IMR-90 (cell line): Measurements from ENCODE around the gene SLC43A2. TPM values are rescaled to one million over a fixed set of nuclear protein-coding genes. Genes with fewer than 3 reads are reported as not detected.

Source experiments
- ATAC-seq: fragments of 200-7000 bp; cut with Tn5 transposase; 2 replicates; pipeline ENCODE4 v1.9.1; 2020; ENCODE audit warnings: low read depth, mild to moderate bottlenecking, moderate library complexity
- BruUV-seq: library from RNA; stranded (reverse); fragments of 400-500 nt; replicated peaks from 2 replicates; lab custom pipeline; 2021; lab: Mats Ljungman, UMichigan
- CTCF ChIA-PET: fragments of 300-600 bp; formaldehyde crosslinking; extraction: SDS; loops from one replicate; lab custom pipeline; 2021; ENCODE audit warnings: antibody characterized with exemption; lab: Yijun Ruan, JAX
- POLR2A ChIA-PET: fragments of 300-600 bp; sonication (Branson Sonifier 250); formaldehyde crosslinking; loops from one replicate; lab custom pipeline; 2022; ENCODE audit warnings: antibody characterized with exemption; ENCODE audit not compliant: unreplicated experiment; lab: Charles Lee
- DNase-seq: peaks from one replicate; pipeline ENCODE4 v3.0.0; 2013
- H2AFZ ChIP-seq: replicated peaks from 2 replicates; pipeline ENCODE3; 2013; ENCODE audit warnings: low read length, mild to moderate bottlenecking; ENCODE audit not compliant: poor library complexity
- H2AK5ac ChIP-seq: 2 replicates; pipeline ENCODE4 v1.6.1; 2013; ENCODE audit warnings: low read depth, low read length, inconsistent platforms
- H2AK9ac ChIP-seq: replicated peaks from 2 replicates; pipeline ENCODE3; 2013; ENCODE audit warnings: mild to moderate bottlenecking, low read depth, low read length, moderate library complexity; ENCODE audit not compliant: poor library complexity
- H2BK120ac ChIP-seq: 2 replicates; pipeline ENCODE4 v1.6.1; 2013; ENCODE audit warnings: low read depth, low read length, inconsistent platforms
- H2BK15ac ChIP-seq: 3 replicates; pipeline ENCODE4 v1.6.1; 2013; ENCODE audit warnings: low read depth, low read length, inconsistent platforms
- H2BK20ac ChIP-seq: 2 replicates; pipeline ENCODE4 v1.6.1; 2013; ENCODE audit warnings: low read depth, mild to moderate bottlenecking, inconsistent platforms, low read length, moderate library complexity
- H2BK5ac ChIP-seq: 2 replicates; pipeline ENCODE4 v1.6.1; 2013; ENCODE audit warnings: mild to moderate bottlenecking, low read depth, low read length, inconsistent platforms; ENCODE audit not compliant: poor library complexity, severe bottlenecking
- H3K14ac ChIP-seq: replicated peaks from 2 replicates; pipeline ENCODE4 v1.6.1; 2013; ENCODE audit warnings: low read depth, low read length, inconsistent platforms
- H3K18ac ChIP-seq: 2 replicates; pipeline ENCODE4 v1.6.1; 2013; ENCODE audit warnings: low read depth, low read length, control low read depth
- H3K23ac ChIP-seq: 2 replicates; pipeline ENCODE4 v1.6.1; 2013; ENCODE audit warnings: low read depth, low read length, inconsistent platforms
- H3K27ac ChIP-seq: 2 replicates; pipeline ENCODE4 v1.5.1; 2013; ENCODE audit warnings: mild to moderate bottlenecking, control low read depth, low read length; ENCODE audit not compliant: insufficient read depth
- H3K27me3 ChIP-seq: 2 replicates; pipeline ENCODE4 v1.6.1; 2013; ENCODE audit warnings: low read length; ENCODE audit not compliant: control insufficient read depth, insufficient read depth
- H3K36me3 ChIP-seq: 2 replicates; pipeline ENCODE4 v1.6.1; 2013; ENCODE audit warnings: low read length, mixed read lengths; ENCODE audit not compliant: control insufficient read depth, insufficient read depth
- H3K4ac ChIP-seq: 2 replicates; pipeline ENCODE4 v1.6.1; 2013; ENCODE audit warnings: low read depth, low read length, inconsistent platforms
- H3K4me1 ChIP-seq: 2 replicates; pipeline ENCODE4 v1.6.1; 2013; ENCODE audit warnings: low read length, mixed read lengths; ENCODE audit not compliant: control insufficient read depth, insufficient read depth
- H3K4me2 ChIP-seq: 2 replicates; pipeline ENCODE4 v1.6.1; 2013; ENCODE audit warnings: low read depth, mild to moderate bottlenecking, control low read depth, low read length, moderate library complexity
- H3K4me3 ChIP-seq: 2 replicates; pipeline ENCODE4 v1.5.1; 2013; ENCODE audit warnings: low read depth, mild to moderate bottlenecking, control low read depth, low read length, moderate library complexity; ENCODE audit not compliant: insufficient read depth
- H3K56ac ChIP-seq: 2 replicates; pipeline ENCODE4 v1.6.1; 2013; ENCODE audit warnings: low read length, inconsistent platforms; ENCODE audit not compliant: insufficient read depth; ENCODE audit errors: extremely low read depth
- H3K79me1 ChIP-seq, 2 experiments: 2 replicates each; pipeline ENCODE4 v1.6.1; 2013; ENCODE audit warnings: low read length in 2 of 2, inconsistent platforms in 1 of 2, low read depth in 1 of 2
- H3K9ac ChIP-seq: 2 replicates; pipeline ENCODE4 v1.6.1; 2013; ENCODE audit warnings: low read depth, low read length, control low read depth
- H3K9me1 ChIP-seq: 2 replicates; pipeline ENCODE4 v1.6.1; 2013; ENCODE audit warnings: low read length, inconsistent platforms; ENCODE audit not compliant: insufficient read depth
- H3K9me3 ChIP-seq: 2 replicates; pipeline ENCODE4 v1.6.1; 2013; ENCODE audit warnings: low read length; ENCODE audit not compliant: control insufficient read depth, insufficient read depth
- H4K20me1 ChIP-seq: 2 replicates; pipeline ENCODE4 v1.6.1; 2013; ENCODE audit warnings: low read length, inconsistent platforms; ENCODE audit not compliant: insufficient read depth
- H4K5ac ChIP-seq: 2 replicates; pipeline ENCODE4 v1.6.1; 2013; ENCODE audit warnings: mild to moderate bottlenecking, low read depth, low read length, control low read depth
- H4K8ac ChIP-seq, 2 experiments: 2 replicates each; pipeline ENCODE4 v1.6.1; 2013; ENCODE audit warnings: low read depth in 2 of 2, low read length in 2 of 2, control low read depth in 1 of 2, inconsistent platforms in 1 of 2
- H4K91ac ChIP-seq: 2 replicates; pipeline ENCODE4 v1.6.1; 2013; ENCODE audit warnings: low read depth, low read length, inconsistent platforms; ENCODE audit not compliant: insufficient read depth
- BHLHE40 ChIP-seq: fragments of 150-350 bp; IDR thresholded peaks from 2 replicates; pipeline ENCODE4 v1.6.1; 2016; ENCODE audit warnings: mild to moderate bottlenecking, low read depth, low read length
- CEBPB ChIP-seq: IDR thresholded peaks from 2 replicates; pipeline ENCODE4 v1.6.1; 2012; ENCODE audit warnings: low read depth, low read length, improper control_type of control experiment
- ELK1 ChIP-seq: fragments of 150-350 bp; IDR thresholded peaks from 2 replicates; pipeline ENCODE4 v1.6.1; 2016; ENCODE audit warnings: low read depth, mild to moderate bottlenecking, low read length, moderate library complexity, borderline replicate concordance
- FOS ChIP-seq: fragments of 150-350 bp; IDR thresholded peaks from 2 replicates; pipeline ENCODE4 v1.6.1; 2016; ENCODE audit warnings: low read depth, low read length
- MAZ ChIP-seq: IDR thresholded peaks from 2 replicates; pipeline ENCODE4 v1.6.1; 2012; ENCODE audit warnings: low read depth, mild to moderate bottlenecking, low read length, improper control_type of control experiment, moderate library complexity, borderline replicate concordance
- NFE2L2 ChIP-seq: fragments of 150-350 bp; IDR thresholded peaks from 2 replicates; pipeline ENCODE4 v1.6.1; 2016; ENCODE audit warnings: low read depth, mild to moderate bottlenecking, low read length
- POLR2A ChIP-seq: IDR thresholded peaks from 2 replicates; pipeline ENCODE4 v1.6.1; 2012; ENCODE audit warnings: mild to moderate bottlenecking, low read depth, low read length
- RAD21 ChIP-seq: IDR thresholded peaks from 2 replicates; pipeline ENCODE4 v1.6.1; 2012; ENCODE audit warnings: low read length, improper control_type of control experiment
- RFX5 ChIP-seq: IDR thresholded peaks from 2 replicates; pipeline ENCODE4 v1.8.0; 2012; ENCODE audit warnings: low read depth, mild to moderate bottlenecking, low read length, moderate library complexity
- SMC3 ChIP-seq: fragments of 150-350 bp; IDR thresholded peaks from 2 replicates; pipeline ENCODE4 v1.6.1; 2016; ENCODE audit warnings: low read depth, mild to moderate bottlenecking, antibody characterized with exemption, low read length, moderate library complexity
- USF2 ChIP-seq: fragments of 150-350 bp; IDR thresholded peaks from 2 replicates; pipeline ENCODE4 v1.6.1; 2017; ENCODE audit warnings: mild to moderate bottlenecking, antibody characterized with exemption, low read length, low read depth
- WGBS, 2 experiments: methylation state at CpG; one replicate each; pipeline versions ENCODE4 v1.1.5 to v1.1.7; 2013; ENCODE audit warnings: missing lambda C conversion rate in 2 of 2; ENCODE audit not compliant: insufficient read length in 1 of 2; ENCODE audit errors: extremely low coverage in 2 of 2; 5-methylcytosine and 5-hydroxymethylcytosine counted together
- dilution Hi-C: fragments of 300-500 bp; cut with HindIII; formaldehyde crosslinking; loops from one replicate; pipeline ENCODE4 v1.14.3; 2018; ENCODE audit warnings: low sequenced_read_pairs; ENCODE audit not compliant: unreplicated experiment
- in situ Hi-C: fragments of 300-500 bp; cut with MboI; formaldehyde crosslinking; loops from 3 replicates; pipeline ENCODE4 v1.14.3; 2019; ENCODE audit warnings: low sequenced_read_pairs, inconsistent platforms, mixed read lengths
- intact Hi-C: fragments of 100-400 bp; cut with micrococcal nuclease; formaldehyde crosslinking; loops from 2 replicates; pipeline ENCODE4 v1.10.0; 2022
- polyA plus RNA-seq, 3 experiments: library from polyadenylated mRNA; depleted of rRNA; stranded (reverse); fragments of >200 nt; gene quantifications; 2 replicates each; pipeline ENCODE4 v1.2.3, GENCODE V29; 2012; ENCODE audit warnings: low replicate concordance in 1 of 3
- total RNA-seq: library from RNA; depleted of rRNA; stranded (reverse); fragments of >200 nt; gene quantifications from 2 replicates; pipeline ENCODE4 v1.2.3, GENCODE V29; 2012
- TF ChIP-seq, protein P1 (sequence below): conservative IDR thresholded peaks from 2 replicates; pipeline ENCODE4 v1.5.1; 2012; ENCODE audit warnings: mild to moderate bottlenecking, low read depth, low read length, improper control_type of control experiment

The SLC43A2 gene
- total and polyA plus RNA-seq, 2 of the 4 experiments (the other 2 are of a cell fraction): 3.8 to 9.0 TPM

GRCh38 chr17:1638171-1638590 is 9.5 kb upstream of the SLC43A2 start:
- Histone ChIP-seq H2AFZ (no peak overlapping the region), H2BK15ac (no peak overlapping the region), H2BK20ac (no peak overlapping the region), H3K4ac (no peak overlapping the region), H3K14ac (no peak overlapping the region), H4K5ac (no peak overlapping the region), H3K9me1 (no peaks in the 10 kb centered on the region), H2AK5ac (no peak overlapping the region; the same call in 1 of the 2 replicates), H3K79me1 (no peaks in the 10 kb centered on the region), H3K56ac (no peak overlapping the region), H4K8ac (no peak overlapping the region), H3K4me1 (no peaks in the 10 kb centered on the region), H3K4me2 (no peak overlapping the region), H2BK120ac (no peak overlapping the region), H3K4me3 (no peak overlapping the region), H2AK9ac (no peak overlapping the region), H3K36me3 (no peaks in the 10 kb centered on the region), H3K9me3 (no peaks in the 10 kb centered on the region), H2BK5ac (no peak overlapping the region), H3K9ac (no peak overlapping the region), H3K27ac (no peak overlapping the region), H3K18ac (no peak overlapping the region), H4K91ac (no peak overlapping the region), H4K20me1 (no peaks in the 10 kb centered on the region), H3K27me3 (no peaks in the 10 kb centered on the region; the same call in 1 of the 2 replicates), H3K23ac (no peak overlapping the region)
- dilution Hi-C loops: no loop called here
- CTCF ChIA-PET: no interaction called here
- WGBS, 2 experiments: 70% methylated on average over 12 of the region's 17 CpGs; no CpG with 5 or more reads in 1 of the 2 experiments
- TF ChIP-seq SMC3: no peak
- TF ChIP-seq CEBPB: no peak
- no peak for TF ChIP-seq NFE2L2
- no peak for TF ChIP-seq BHLHE40
- no peak for TF ChIP-seq RAD21
- TF ChIP-seq FOS: no peak
- no peak for TF ChIP-seq MAZ
- no peak for TF ChIP-seq POLR2A
- no peak for TF ChIP-seq USF2
- TF ChIP-seq RFX5: no peak
- TF ChIP-seq, protein P1, sequence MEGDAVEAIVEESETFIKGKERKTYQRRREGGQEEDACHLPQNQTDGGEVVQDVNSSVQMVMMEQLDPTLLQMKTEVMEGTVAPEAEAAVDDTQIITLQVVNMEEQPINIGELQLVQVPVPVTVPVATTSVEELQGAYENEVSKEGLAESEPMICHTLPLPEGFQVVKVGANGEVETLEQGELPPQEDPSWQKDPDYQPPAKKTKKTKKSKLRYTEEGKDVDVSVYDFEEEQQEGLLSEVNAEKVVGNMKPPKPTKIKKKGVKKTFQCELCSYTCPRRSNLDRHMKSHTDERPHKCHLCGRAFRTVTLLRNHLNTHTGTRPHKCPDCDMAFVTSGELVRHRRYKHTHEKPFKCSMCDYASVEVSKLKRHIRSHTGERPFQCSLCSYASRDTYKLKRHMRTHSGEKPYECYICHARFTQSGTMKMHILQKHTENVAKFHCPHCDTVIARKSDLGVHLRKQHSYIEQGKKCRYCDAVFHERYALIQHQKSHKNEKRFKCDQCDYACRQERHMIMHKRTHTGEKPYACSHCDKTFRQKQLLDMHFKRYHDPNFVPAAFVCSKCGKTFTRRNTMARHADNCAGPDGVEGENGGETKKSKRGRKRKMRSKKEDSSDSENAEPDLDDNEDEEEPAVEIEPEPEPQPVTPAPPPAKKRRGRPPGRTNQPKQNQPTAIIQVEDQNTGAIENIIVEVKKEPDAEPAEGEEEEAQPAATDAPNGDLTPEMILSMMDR: no peak
- TF ChIP-seq ELK1: no peak
- no TSS peak for BruUV-seq
- POLR2A ChIA-PET: no interaction called here
- in situ Hi-C loops: no loop called here
- intact Hi-C loops: no loop called here
- DNase-seq (no peak), ATAC-seq (no peak)
